GM19025 (cell line): ENCODE data around the gene LDLRAD4.
A peak's percentile ranks its signal among the peaks of the same experiment; 100 is the strongest.

Experiments used
- ATAC-seq: cut with Tn5 transposase; IDR thresholded peaks from one replicate; pipeline ENCODE4 v1.9.1; 2021; ENCODE audit warnings: mild to moderate bottlenecking, low read depth, moderate library complexity; ENCODE audit not compliant: unreplicated experiment

The LDLRAD4 gene

DNA sequence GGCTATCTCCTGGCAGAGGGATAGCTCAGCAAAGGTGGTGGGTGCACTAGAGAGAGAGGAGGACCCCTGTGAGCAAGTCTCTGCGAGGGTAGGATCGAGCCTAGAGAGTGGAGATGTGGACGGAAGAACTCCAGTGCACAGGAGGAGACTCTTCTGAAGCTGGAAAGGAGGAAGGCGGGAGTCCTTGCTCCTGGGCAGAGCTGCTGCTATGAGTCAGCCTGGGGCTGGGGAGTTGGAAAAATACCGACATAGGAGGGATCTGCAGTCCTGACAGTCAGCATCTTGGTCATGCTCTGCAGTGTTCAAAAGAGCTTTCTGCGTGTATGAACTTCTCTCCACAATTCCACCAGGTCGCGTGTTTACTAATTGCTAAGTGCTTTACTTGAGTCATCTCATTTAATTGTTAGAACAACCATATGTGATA, 233.8 kb downstream of the LDLRAD4 start:
- ATAC-seq, result no peak

GRCh38 chr18:13452871-13453680, 234.5 kb downstream of the LDLRAD4 start:
- ATAC-seq, result no peak

DNA sequence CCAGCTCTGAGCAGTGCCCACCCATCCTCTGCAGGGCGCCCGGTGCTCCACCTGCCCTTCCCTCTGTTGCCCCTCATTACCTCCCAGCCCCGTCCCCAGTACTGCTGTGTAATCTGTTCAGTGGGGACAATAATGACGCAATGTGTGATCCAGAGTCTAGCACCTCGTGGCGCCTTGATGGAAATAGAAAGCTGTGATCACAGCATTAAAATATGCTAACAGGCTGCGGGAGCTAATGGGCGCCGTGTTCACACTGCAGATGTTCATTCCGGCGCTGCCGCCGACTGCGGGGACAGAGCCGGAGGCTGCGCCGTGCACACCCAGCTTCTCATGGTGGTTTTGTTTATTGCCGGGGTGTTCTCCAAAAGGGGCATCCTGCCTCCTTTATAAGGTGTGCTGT, 235.2 kb downstream of the LDLRAD4 start:
- ATAC-seq, result no peak

DNA sequence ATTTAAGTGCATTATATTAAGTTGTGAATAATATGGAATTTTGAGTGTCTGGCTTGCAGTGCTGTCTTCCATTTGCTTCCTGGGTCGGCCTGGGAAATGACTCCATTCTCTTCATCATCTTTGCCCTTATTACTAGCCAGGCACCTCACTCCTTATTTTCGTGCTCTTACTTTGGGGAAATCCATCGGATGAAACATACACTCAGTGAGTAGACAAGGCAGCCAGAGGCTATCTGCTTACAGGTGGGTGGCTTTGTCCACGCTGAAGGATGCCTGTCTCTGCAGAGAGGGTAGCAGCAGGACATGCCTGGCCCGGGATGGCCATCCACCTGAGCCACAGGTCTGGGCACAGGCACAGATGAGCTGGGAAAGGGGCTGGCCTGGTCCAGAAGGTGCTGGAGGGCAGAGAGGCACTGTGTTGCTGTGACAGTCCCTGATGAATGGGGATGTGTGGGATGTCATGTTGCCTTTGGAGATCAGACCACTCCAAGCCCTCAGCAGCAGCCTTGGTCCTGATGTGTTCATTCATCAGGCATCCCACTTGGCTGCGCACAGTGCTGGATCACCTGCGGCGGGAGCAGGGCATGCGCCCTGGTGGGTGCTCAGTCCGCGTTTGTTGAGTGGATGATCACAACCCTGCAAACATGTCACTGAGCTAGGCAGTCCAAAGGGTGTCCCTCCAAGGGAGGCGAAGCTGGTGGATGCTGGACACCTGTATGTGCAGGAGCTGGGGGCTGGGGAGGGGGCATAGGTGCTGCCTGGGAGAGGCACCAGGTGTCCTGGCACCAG, 236.0 kb downstream of the LDLRAD4 start:
- no peak for ATAC-seq

DNA sequence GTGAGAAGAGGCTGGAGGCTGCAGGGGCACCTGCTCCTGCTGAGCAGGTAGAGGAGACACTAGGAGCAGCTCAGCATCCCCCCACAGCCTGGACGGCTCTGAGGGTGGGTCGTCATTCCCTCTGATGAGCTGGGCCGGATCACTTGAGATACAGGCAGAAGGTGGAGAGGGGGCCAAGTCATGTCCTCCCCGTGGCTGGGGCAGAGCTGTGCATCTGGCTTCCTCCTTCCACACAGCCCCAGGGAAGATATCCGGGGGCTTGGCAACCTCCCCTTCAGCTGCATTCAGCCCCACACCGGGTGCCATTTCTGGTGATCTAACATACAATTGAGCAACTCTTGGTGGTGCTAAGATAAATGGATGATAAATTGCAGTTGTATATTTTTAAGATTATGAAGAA, 236.9 kb downstream of the LDLRAD4 start:
- ATAC-seq, result no peak

DNA sequence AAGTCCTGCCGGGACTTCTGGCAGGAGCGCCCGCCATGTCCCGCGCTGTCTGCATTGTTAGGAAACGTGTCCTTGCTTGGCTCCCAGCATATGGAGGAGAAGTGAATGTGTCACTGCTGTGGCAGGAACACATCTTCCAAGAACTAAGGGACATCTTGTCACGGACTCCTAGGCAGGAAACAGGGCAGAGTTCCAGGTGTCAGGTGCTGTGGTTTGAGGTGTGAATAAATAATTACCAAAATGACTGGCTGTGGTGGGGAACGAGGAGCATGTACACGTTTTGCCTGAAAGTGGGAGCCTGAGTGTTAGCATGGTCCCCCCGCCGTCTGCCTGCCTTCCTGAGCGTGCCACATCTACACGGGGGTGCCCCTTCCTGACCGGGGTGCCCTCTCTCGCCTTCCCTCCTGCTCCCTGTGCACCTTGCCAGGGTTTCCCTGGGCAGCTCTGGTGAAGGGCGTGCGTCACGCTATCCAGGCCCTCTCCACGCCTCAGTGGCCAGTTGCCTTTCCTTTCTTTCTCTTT, 237.5 kb downstream of the LDLRAD4 start:
- peak; percentile 57 for ATAC-seq

GRCh38 chr18:13456736-13457271, 238.2 kb downstream of the LDLRAD4 start:
- ATAC-seq, result no peak

- no peak for ATAC-seq
Measured at GRCh38 chr18:13457327-13457726, 238.8 kb downstream of the LDLRAD4 start.

- no peak for ATAC-seq
Measured at GRCh38 chr18:13460946-13461345, 242.4 kb downstream of the LDLRAD4 start.

DNA sequence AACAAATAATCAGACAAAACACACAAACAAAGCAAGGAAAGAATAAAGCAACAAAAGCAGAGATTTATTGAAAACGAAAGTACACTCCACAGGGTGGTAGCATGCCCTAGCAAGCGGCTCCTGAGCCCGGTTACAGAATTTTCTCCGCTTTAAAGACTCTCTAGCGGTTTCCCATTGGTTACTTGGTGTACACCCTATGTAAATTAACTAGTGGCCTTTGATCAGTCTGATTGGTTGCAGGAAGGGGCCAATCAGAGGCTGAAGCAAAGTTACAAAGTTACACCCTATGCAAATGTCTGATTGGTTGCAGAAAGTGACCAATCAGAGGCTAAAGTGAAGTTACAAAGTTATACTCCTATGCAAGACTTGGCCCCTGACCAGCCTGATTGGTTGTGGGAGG, 242.9 kb downstream of the LDLRAD4 start:
- ATAC-seq, result no peak

GRCh38 chr18:13461936-13462335, 243.4 kb downstream of the LDLRAD4 start:
- ATAC-seq, result no peak

- ATAC-seq, result no peak
Measured at GRCh38 chr18:13462686-13463085, 244.1 kb downstream of the LDLRAD4 start.

DNA sequence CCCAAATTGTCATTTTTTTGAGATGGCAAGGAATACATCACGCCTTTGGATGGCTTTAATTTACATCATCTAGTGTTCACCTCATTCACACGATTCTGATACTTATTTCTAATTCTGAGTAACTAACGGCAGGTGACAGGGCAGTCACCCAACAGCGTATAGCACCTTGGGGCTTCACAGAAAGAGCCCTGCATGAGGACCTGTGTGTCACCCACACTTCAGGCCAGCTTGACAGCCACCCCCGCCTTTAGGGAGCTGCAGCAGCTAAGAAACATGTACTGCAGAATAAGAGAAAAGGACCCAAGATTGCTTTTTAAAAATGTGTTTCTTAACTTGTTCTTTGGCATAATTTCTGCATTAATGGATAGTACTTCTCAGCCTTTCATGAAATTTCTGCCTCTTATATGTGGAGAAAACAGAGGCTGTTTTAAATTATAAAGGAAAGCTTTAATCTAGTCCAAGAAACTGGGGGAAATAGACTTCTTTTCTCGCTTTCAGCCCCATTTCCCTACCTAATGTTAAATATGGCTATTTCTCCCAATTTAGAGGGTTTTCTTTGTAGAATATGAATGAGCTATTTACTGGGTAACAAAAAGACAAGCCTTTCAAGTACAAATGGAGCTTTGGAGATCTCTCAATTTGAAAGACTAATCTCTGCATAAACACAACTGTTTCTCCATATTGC, 245.1 kb downstream of the LDLRAD4 start:
- no peak for ATAC-seq

- ATAC-seq, result peak; percentile 81
Measured at GRCh38 chr18:13464432-13465123, 246.0 kb downstream of the LDLRAD4 start.

GRCh38 chr18:13465124-13465446, 246.5 kb downstream of the LDLRAD4 start:
- ATAC-seq, result no peak

DNA sequence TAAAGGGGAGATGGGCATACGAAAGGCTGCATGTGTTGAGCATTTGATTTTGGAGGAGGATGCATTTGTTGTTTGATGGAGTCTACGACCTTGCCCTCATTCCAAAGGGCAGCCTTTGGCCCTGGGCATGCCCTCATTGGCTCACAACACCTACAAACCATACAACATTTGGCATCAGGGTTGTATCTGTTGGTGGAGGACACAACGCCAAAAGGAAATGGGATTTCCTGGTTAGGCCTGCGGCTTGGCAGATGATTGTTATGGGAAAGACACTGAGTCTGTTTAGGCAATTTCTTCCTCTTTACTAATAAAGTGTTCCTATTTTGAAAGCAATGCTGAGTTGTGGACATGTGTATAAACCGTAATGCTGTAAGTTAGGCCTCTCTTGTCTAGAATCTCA, 246.9 kb downstream of the LDLRAD4 start:
- no peak for ATAC-seq

GRCh38 chr18:13470516-13471197, 252.1 kb downstream of the LDLRAD4 start:
- no peak for ATAC-seq

DNA sequence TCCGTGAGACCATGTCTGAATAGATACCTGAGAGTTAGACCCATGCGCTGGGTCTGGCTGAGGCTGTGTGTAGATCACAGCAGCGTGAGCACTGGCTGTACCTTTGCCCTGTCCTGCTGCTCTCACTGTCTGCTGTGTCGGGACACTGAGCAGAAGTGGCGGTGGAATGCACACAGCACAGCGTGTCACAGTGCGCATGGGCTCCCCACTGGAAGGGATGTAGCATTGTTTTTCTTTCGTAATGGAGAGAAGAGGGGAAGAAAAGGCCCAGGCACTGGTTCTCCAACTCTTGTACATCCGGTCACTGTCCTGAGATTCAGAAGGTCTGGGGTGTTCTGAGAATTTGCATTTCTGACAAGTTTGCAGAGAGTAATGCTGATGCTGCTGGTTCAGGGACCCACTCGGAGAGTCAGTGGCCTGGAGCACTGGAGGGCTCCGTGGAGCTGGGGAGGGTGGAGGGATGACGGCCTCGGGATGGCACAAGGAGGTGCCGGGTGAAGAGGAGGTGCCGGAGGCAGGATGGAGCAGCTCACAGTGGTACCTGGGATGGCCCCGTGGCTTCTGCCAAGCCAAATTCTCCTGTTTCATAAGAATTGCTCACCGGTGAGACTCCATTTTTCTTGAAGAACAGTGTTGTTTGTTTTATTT, 252.8 kb downstream of the LDLRAD4 start:
- no peak for ATAC-seq

DNA sequence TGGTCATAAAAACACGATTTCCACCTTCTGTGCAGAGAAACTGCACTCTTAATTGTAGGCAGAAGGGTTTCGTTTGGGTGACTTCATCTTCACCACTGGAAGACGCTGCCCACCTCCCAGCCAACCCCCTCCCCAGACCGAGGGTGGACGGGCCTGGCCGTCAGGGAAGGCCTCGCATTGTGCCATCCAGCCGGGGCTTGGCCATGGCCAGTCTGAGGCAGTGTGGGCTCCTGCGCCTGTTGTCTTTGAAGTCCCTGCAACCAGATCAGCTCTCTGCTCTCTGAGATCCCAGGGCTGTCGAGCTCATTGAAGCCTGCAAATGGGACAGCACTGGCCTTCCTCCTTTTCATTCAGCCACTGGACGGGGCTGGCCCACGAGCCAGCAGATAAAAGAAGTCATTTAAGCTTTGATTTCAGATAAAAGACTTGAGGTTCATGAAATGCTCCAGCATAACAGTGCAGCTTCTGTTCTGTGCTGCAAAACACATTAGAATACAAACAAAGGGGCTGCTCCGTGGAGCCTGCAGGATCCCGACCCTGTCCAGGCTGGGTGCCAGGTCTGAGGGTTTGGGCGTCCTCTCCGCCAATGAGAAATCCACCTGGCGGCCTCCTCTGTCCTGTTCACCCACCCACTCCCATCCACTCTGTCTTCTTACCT, 253.5 kb downstream of the LDLRAD4 start:
- no peak for ATAC-seq
